Naive thymus-derived CD4-positive, alpha-beta T cell (primary cell): ENCODE results near the gene NDUFV1. TPM values are rescaled to one million over a fixed set of nuclear protein-coding genes. Genes with fewer than 3 reads are reported as not detected.
A peak's percentile ranks its signal among the peaks of the same experiment; 100 is the strongest.
"Not testable (repeated sequence)": the region's sequence is repeated elsewhere in the genome, so short reads cannot be mapped to it uniquely, and the experiment has no call there.

Experiments used
- ATAC-seq: fragments of 150-1000 bp; cut with Tn5 transposase; 2 replicates; pipeline ENCODE4 v1.10.0; 2021; ENCODE audit warnings: mild to moderate bottlenecking, moderate library complexity
- CTCF ChIA-PET: fragments of 350-600 bp; sonication (Branson Sonifier 250); formaldehyde crosslinking; loops from one replicate; lab custom pipeline; 2021; ENCODE audit warnings: antibody characterized with exemption; lab: Charles Lee
- POLR2A ChIA-PET: fragments of 350-600 bp; sonication (Branson Sonifier 250); formaldehyde crosslinking; loops from one replicate; lab custom pipeline; 2021; ENCODE audit warnings: antibody characterized with exemption, inconsistent platforms; lab: Charles Lee
- DNase-seq, 9 donors: peaks; one replicate each; pipeline versions ENCODE4 v3.0.0 to v3.0.0-alpha.2; 2020 to 2022; ENCODE audit warnings: mixed read lengths in 1 of 9
- H3K27ac ChIP-seq: one replicate; pipeline ENCODE4 v1.7.0; 2013; ENCODE audit warnings: mild to moderate bottlenecking, low read depth, low read length, moderate library complexity
- H3K27me3 ChIP-seq, 2 donors: one replicate each; pipeline ENCODE4 v1.7.0; 2013; ENCODE audit warnings: low read length in 2 of 2, mild to moderate bottlenecking in 2 of 2, moderate library complexity in 2 of 2; ENCODE audit not compliant: control insufficient read depth in 2 of 2, insufficient read depth in 2 of 2
- H3K36me3 ChIP-seq, 3 experiments: 1 replicate in 2 of 3; 2 replicates in 1 of 3; pipeline ENCODE4 v1.7.0; 2013; ENCODE audit warnings: low read length in 3 of 3, mild to moderate bottlenecking in 3 of 3, moderate library complexity in 1 of 3; ENCODE audit not compliant: insufficient read depth in 3 of 3, control insufficient read depth in 2 of 3
- H3K4me1 ChIP-seq, 2 donors: one replicate each; pipeline ENCODE4 v1.7.0; 2013; ENCODE audit warnings: low read length in 2 of 2, mild to moderate bottlenecking in 2 of 2, moderate library complexity in 1 of 2; ENCODE audit not compliant: control insufficient read depth in 2 of 2, insufficient read depth in 2 of 2
- H3K4me3 ChIP-seq: 2 replicates; pipeline ENCODE4 v1.7.0; 2013; ENCODE audit warnings: mild to moderate bottlenecking, low read length
- H3K9me3 ChIP-seq, 3 experiments: 1 replicate in 2 of 3; 2 replicates in 1 of 3; pipeline ENCODE4 v1.7.0; 2013; ENCODE audit warnings: low read length in 3 of 3; ENCODE audit not compliant: control insufficient read depth in 2 of 3
- H3K27ac Mint-ChIP-seq, 9 donors: one replicate each; pipeline ENCODE4 v1.8.0; 2020 to 2022; ENCODE audit warnings: mixed read lengths in 9 of 9, mild to moderate bottlenecking in 8 of 9, moderate library complexity in 5 of 9, inconsistent platforms in 2 of 9
- H3K27me3 Mint-ChIP-seq, 5 donors: one replicate each; pipeline ENCODE4 v1.8.0; 2021 to 2022; ENCODE audit warnings: mixed read lengths in 5 of 5, mild to moderate bottlenecking in 1 of 5
- H3K36me3 Mint-ChIP-seq, 5 donors: one replicate each; pipeline ENCODE4 v1.8.0; 2020 to 2022; ENCODE audit warnings: mixed read lengths in 5 of 5, mild to moderate bottlenecking in 3 of 5, inconsistent platforms in 1 of 5
- H3K4me1 Mint-ChIP-seq, 7 donors: one replicate each; pipeline ENCODE4 v1.8.0; 2020 to 2022; ENCODE audit warnings: mixed read lengths in 7 of 7, mild to moderate bottlenecking in 3 of 7, inconsistent platforms in 1 of 7
- H3K4me3 Mint-ChIP-seq, 10 donors: one replicate each; pipeline ENCODE4 v1.8.0; 2020 to 2022; ENCODE audit warnings: mild to moderate bottlenecking in 10 of 10, mixed read lengths in 10 of 10, moderate library complexity in 6 of 10, inconsistent platforms in 2 of 10
- H3K9me3 Mint-ChIP-seq, 11 donors: one replicate each; pipeline ENCODE4 v1.8.0; 2020 to 2022; ENCODE audit warnings: mixed read lengths in 11 of 11, mild to moderate bottlenecking in 4 of 11, inconsistent platforms in 1 of 11, moderate library complexity in 1 of 11
- intact Hi-C, 2 donors: fragments of 100-400 bp; cut with micrococcal nuclease; formaldehyde crosslinking; loops; one replicate each; pipeline ENCODE4 v1.15.1; 2023
- polyA plus RNA-seq, 2 donors: library from polyadenylated mRNA; unstranded; fragments of 300-500 nt; fragmentation: Illumina TruSeq; gene quantifications; one replicate each; pipeline ENCODE4 v1.2.3, GENCODE V29; 2021
- total RNA-seq, 6 experiments: library from RNA in 5 of 6; stranded (reverse) in 5 of 6; gene quantifications; 1 replicate in 5 of 6; 2 replicates in 1 of 6; pipeline ENCODE4 v1.2.3 and lab custom pipeline; 2021 to 2026

The NDUFV1 gene
- total and polyA plus RNA-seq, 7 experiments from 2014 or later: 111 to 253 (median 201) TPM

DNA sequence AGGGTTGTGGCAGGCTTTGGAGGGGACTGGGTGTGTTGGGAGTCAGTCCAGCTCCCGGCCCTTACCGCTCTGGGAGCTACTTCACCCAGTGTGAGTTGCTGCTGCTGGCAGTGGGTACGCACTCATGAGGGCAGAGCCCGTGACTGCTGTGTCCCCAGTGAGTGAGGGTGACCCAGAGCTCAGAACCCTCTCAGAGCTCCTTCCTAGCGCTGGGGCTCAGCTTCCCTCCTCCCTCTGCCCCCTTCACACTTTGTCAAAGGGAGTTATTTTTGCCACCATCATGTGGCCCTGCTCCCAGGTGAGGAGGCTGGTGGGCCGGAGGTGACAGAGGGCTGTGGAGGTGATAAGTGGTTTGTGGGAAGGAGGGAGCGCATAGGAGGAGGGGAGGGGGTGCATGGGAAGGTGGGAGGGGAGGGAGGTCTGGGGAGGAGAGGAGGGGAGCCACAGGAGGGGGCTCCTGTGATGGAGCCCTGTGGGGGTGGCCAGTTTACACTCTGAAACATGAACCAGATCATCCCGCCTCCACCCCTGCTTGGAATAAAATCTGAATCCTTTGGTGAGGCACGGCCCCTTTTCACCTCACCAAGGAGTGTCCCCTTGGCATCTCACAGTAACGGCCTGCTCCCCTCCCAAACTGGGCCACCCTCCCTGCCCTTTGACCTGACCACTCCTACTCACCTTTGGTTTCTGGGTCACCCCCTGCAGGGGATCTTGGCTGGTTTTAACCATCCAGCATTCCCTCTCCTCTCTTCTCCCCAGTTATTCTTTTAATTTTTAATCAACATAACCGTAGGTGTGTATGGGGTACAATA, 9.9 kb downstream of the NDUFV1 start:
- ChIA-PET CTCF (interaction anchor here (0.6 kb wide), 1 partner anchor 610 kb away, joined by 3 read pairs; no protein-coding TSS in a partner anchor), POLR2A (interaction anchor here (1.6 kb wide), 1 partner anchor 9 kb away, joined by 5 read pairs; no protein-coding TSS in a partner anchor)
- DNase-seq: no peak
- intact Hi-C loops: no loop called here
- peaks cover 0 to 13% (median 0%) of the 10 kb centered on the region in 3 experiments for H3K36me3 ChIP-seq
- peak overlapping the region; percentile 17 for H3K4me3 ChIP-seq
- H3K4me1 ChIP-seq: peaks cover 25 to 26% of the 10 kb centered on the region in 2 donors
- peaks cover 0 to 7% (median 0%) of the 10 kb centered on the region in 5 donors for H3K36me3 Mint-ChIP-seq
- peak overlapping the region in 7 of 9 donors; percentile 46 to 96 (median 65) for H3K27ac Mint-ChIP-seq
- H3K9me3 Mint-ChIP-seq: peaks cover 0 to 1% (median 0%) of the 10 kb centered on the region in 11 donors
- H3K27me3 ChIP-seq: no peaks in the 10 kb centered on the region
- peak overlapping the region in 9 of 10 donors; percentile 36 to 86 (median 75) for H3K4me3 Mint-ChIP-seq
- peak overlapping the region; percentile 16 for H3K27ac ChIP-seq
- H3K27me3 Mint-ChIP-seq: peaks cover 0 to 9% (median 0%) of the 10 kb centered on the region in 5 donors
- H3K9me3 ChIP-seq: no peaks in the 10 kb centered on the region
- peaks cover 21 to 46% (median 31%) of the 10 kb centered on the region in 7 donors for H3K4me1 Mint-ChIP-seq
- no peak for ATAC-seq

DNA sequence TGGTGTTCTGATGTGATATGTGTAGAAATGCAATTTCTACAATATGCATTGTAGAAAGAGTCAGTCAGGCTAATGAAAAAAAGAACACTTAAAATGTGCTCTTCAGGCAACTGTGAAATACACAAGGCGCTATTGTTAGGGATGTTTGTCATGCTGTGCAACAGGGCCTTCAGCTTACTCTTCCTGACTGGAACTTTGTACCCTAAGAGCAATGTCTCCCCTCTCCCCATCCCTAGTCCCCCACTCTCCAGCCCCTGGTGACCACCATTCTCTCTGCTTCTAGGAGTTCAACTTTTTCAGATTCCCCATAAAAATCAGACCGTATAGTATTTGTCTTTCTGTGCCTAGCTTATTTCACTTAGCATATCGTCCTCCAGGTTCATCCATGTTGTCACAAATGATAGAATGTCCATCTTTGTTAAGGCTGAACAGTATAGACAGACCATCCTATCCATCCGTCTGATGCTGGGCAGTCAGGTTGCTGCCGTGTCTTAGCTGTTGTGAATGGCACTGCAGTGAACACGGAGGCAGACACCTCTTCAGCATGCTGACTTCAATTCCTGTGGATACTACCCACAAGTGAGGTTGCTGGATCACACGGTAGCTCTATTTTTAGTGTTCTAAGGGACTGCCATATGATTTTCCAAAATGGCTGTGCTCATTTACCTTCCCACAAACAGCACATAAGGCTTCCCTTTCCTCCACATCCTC, 10.7 kb downstream of the NDUFV1 start:
- intact Hi-C loops: no loop called here
- Mint-ChIP-seq H3K4me1 (peaks cover 21 to 46% (median 31%) of the 10 kb centered on the region in 7 donors), H3K4me3 (peak overlapping the region in 9 of 10 donors; percentile 7 to 80 (median 69)), H3K9me3 (peaks cover 0 to 1% (median 0%) of the 10 kb centered on the region in 11 donors), H3K27ac (peak overlapping the region in 7 of 9 donors; percentile 10 to 77 (median 65)), H3K27me3 (peaks cover 0 to 9% (median 0%) of the 10 kb centered on the region in 5 donors), H3K36me3 (peaks cover 0 to 7% (median 0%) of the 10 kb centered on the region in 5 donors)
- Histone ChIP-seq H3K9me3 (no peaks in the 10 kb centered on the region), H3K4me1 (peaks cover 25 to 26% of the 10 kb centered on the region in 2 donors), H3K27ac (no peak overlapping the region), H3K36me3 (peaks cover 0 to 6% (median 0%) of the 10 kb centered on the region in 3 experiments), H3K27me3 (no peaks in the 10 kb centered on the region), H3K4me3 (no peak overlapping the region)
- DNase-seq (no peak), ATAC-seq (no peak)
- ChIA-PET POLR2A (interaction anchor here (0.7 kb wide), 2 partner anchors 103 to 229 kb away, joined by 3 read pairs; no protein-coding TSS in a partner anchor), CTCF (interaction anchor here (0.6 to 1.0 kb wide), 2 partner anchors 10 to 12 kb away, joined by 3 to 4 read pairs; partner anchors contain the start of gene NUDT8)

GRCh38 chr11:67618901-67619659, 12.3 kb downstream of the NDUFV1 start:
- POLR2A ChIA-PET: interaction anchor here (1.2 kb wide), 1 partner anchor 9 kb away, joined by 3 read pairs; no protein-coding TSS in a partner anchor
- CTCF ChIA-PET, intact Hi-C loops, H3K36me3 ChIP-seq, H3K27ac Mint-ChIP-seq, DNase-seq, H3K27me3 Mint-ChIP-seq, H3K4me3 ChIP-seq, H3K27me3 ChIP-seq, H3K9me3 ChIP-seq, ATAC-seq, H3K27ac ChIP-seq, H3K9me3 Mint-ChIP-seq, H3K36me3 Mint-ChIP-seq, H3K4me3 Mint-ChIP-seq: not testable (repeated sequence)
- H3K4me1 Mint-ChIP-seq: peaks cover 17 to 34% (median 21%) of the 10 kb centered on the region in 7 donors
- peaks cover 16 to 18% of the 10 kb centered on the region in 2 donors for H3K4me1 ChIP-seq

DNA sequence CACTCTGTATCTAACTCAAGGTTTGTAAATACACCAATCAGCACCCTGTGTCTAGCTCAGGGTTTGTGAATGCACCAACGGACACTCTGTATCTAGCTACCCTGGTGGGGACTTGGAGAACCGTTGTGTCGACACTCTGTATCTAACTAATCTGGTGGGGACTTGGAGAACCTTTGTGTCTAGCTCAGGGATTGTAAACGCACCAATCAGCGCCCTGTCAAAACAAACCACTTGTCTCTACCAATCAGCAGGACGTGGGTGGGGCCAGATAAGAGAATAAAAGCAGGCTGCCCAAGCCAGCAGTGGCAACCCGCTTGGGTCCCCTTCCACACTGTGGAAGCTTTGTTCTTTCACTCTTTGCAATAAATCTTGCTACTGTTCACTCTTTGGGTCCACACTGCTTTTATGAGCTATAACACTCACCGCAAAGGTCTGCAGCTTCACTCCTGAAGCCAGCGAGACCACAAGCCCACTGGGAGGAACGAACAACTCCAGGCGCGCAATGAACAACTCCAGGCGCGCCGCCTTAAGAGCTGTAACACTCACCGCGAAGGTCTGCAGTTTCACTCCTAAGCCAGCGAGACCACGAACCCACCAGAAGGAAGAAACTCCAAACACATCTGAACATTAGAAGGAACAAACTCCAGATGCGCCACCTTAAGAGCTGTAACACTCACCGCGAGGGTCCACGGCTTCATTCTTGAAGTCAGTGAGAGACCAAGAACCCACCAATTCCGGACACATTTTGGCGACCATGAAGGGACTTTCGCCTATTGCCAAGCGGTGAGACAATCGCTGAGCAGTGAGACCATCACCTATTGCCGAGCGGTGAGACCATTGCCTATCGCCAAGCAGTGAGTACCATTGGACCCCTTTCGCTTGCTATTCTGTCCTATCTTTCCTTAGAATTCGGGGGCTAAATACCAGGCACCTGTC, 13.2 kb downstream of the NDUFV1 start:
- POLR2A ChIA-PET, H3K27me3 ChIP-seq, H3K36me3 ChIP-seq, ATAC-seq, H3K4me3 Mint-ChIP-seq, H3K27me3 Mint-ChIP-seq, H3K4me3 ChIP-seq, H3K9me3 ChIP-seq, H3K27ac ChIP-seq, H3K4me1 ChIP-seq, DNase-seq, H3K36me3 Mint-ChIP-seq, H3K9me3 Mint-ChIP-seq, intact Hi-C loops, H3K27ac Mint-ChIP-seq: not testable (repeated sequence)
- CTCF ChIA-PET: interaction anchor here (0.7 kb wide), 1 partner anchor 15 kb away, joined by 3 read pairs; no protein-coding TSS in a partner anchor
- H3K4me1 Mint-ChIP-seq: peaks cover 12 to 26% (median 14%) of the 10 kb centered on the region in 7 donors

DNA sequence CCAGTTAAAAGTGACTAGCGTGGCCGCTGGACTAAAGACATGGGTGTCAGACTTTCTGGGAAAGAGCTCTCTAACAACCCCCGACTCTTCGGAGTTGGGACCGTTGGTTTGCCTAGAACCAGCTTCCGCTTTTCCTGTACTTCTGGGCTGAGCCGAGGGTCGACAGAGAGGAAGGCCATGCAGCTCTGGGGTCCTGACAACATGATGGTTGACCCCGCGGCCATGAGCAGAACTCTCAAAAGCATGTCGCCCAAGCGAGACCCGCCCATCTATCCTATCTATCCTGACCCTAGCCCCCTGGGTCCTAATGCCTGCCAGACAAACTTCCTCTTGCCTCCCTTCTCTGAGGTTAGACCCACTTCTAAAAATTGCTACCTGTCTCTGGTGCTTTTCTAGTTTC, 13.9 kb downstream of the NDUFV1 start:
- peak overlapping the region in 1 of 9 donors; percentile 41 for H3K27ac Mint-ChIP-seq
- H3K27me3 ChIP-seq, H3K4me3 ChIP-seq, intact Hi-C loops, H3K9me3 ChIP-seq, CTCF ChIA-PET, ATAC-seq, H3K36me3 Mint-ChIP-seq, H3K4me1 ChIP-seq, H3K27me3 Mint-ChIP-seq, H3K36me3 ChIP-seq, H3K9me3 Mint-ChIP-seq, H3K4me3 Mint-ChIP-seq, H3K27ac ChIP-seq, DNase-seq: not testable (repeated sequence)
- POLR2A ChIA-PET: interaction anchor here (0.6 kb wide), 1 partner anchor 11 kb away, joined by 3 read pairs; no protein-coding TSS in a partner anchor
- H3K4me1 Mint-ChIP-seq: peaks cover 12 to 25% (median 17%) of the 10 kb centered on the region in 7 donors
